Measurements from ENCODE around the gene SH2D3C. TPM values are rescaled to one million over a fixed set of nuclear protein-coding genes. Genes with fewer than 3 reads are reported as not detected.

Gene SH2D3C
- total RNA-seq, 2 experiments from 2014 or later: 30.3 to 35.2 TPM

GRCh38 chr9:127814619-127815511 is 36.4 kb upstream of the SH2D3C start:
- Mint-ChIP-seq H3K27me3 (no peaks in the 10 kb centered on the region), H3K4me3 (no peak overlapping the region), H3K9me3 (ENCODE audit: low read depth) (no peaks in the 10 kb centered on the region), H3K36me3 (ENCODE audit: low read depth) (peaks cover 32% of the 10 kb centered on the region), H3K27ac (no peak overlapping the region), H3K4me1 (no peaks in the 10 kb centered on the region)
- intact Hi-C loops (cut with DNase I, micrococcal nuclease): no loop called here
- ChIA-PET CTCF (interaction anchor here (0.6 kb wide), 2 partner anchors 166 to 557 kb away, joined by 3 read pairs; no protein-coding TSS in a partner anchor), POLR2A (interaction anchor here (0.6 to 0.7 kb wide), 2 partner anchors 242 to 252 kb away, joined by 3 to 8 read pairs; partner anchors contain the start of gene NAIF1)
- ATAC-seq (no peak), DNase-seq (no peak)

DNA sequence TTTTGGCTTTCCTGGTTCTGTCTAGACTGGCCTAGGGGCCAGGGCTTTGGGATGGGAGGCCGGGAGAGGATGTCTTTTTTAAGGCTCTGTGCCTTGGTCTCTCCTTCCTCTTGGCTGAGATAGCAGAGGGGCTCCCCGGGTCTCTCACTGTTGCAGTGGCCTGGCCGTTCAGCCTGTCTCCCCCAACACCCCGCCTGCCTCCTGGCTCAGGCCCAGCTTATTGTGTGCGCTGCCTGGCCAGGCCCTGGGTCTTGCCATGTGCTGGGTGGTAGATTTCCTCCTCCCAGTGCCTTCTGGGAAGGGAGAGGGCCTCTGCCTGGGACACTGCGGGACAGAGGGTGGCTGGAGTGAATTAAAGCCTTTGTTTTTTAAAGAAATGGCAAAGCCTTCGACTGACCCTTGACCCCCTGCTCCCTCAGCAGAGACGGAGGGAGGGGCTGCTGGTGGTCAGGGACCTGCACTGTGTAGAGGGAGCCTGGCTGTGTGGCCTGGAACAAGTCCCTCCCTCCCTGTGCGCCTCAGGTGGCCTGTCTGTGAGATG is 35.3 kb upstream of the SH2D3C start:
- Mint-ChIP-seq H3K27me3 (no peaks in the 10 kb centered on the region), H3K27ac (no peak overlapping the region), H3K36me3 (ENCODE audit: low read depth) (peaks cover 38% of the 10 kb centered on the region), H3K4me1 (no peaks in the 10 kb centered on the region), H3K9me3 (ENCODE audit: low read depth) (no peaks in the 10 kb centered on the region), H3K4me3 (no peak overlapping the region)
- POLR2A ChIA-PET: interaction anchor here (0.7 kb wide), 1 partner anchor 253 kb away, joined by 3 read pairs; the partner anchor contains the start of gene NAIF1
- ATAC-seq (no peak), DNase-seq (no peak)
- CTCF ChIA-PET: no interaction called here
- intact Hi-C loops (cut with DNase I, micrococcal nuclease): no loop called here

DNA sequence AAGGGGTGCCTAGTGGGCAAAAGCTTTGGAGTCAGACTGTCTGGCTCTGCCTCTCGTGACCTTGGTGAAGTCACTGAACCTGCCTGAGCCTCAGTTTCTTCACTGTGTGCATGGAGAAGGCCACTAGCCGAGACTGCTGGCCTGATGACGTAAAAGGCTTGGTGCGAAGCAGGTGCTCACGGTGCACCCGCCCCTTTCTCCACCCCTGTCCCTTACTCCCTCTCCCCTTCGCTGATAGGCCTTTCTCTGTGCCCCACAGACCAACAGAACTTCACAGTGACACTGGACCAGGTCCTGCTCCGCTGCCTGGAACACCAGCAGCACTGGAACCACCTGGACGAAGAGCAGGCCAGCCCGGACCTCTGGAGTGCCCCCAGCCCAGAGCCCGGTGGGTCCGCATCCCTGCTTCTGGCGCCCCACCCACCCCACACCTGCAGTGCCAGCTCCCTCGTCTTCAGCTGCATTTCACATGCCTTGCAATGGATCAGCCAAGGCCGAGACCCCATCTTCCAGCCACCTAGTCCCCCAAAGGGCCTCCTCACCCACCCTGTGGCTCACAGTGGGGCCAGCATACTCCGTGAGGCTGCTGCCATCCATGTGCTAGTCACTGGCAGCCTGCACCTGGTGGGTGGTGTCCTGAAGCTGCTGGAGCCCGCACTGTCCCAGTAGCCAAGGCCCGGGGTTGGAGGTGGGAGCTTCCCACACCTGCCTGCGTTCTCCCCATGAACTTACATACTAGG is 34.6 kb upstream of the SH2D3C start:
- ChIA-PET POLR2A (interaction anchor here (0.8 kb wide), 1 partner anchor 11 kb away, joined by 4 read pairs; no protein-coding TSS in a partner anchor), CTCF (interaction anchor here (0.6 kb wide), 1 partner anchor 376 kb away, joined by 4 read pairs; no protein-coding TSS in a partner anchor)
- Mint-ChIP-seq H3K27ac (no peak overlapping the region), H3K27me3 (no peaks in the 10 kb centered on the region), H3K9me3 (ENCODE audit: low read depth) (no peaks in the 10 kb centered on the region), H3K36me3 (ENCODE audit: low read depth) (peaks cover 33% of the 10 kb centered on the region), H3K4me3 (no peak overlapping the region), H3K4me1 (no peaks in the 10 kb centered on the region)
- intact Hi-C loops (cut with DNase I, micrococcal nuclease): no loop called here
- DNase-seq (no peak), ATAC-seq (no peak)

DNA sequence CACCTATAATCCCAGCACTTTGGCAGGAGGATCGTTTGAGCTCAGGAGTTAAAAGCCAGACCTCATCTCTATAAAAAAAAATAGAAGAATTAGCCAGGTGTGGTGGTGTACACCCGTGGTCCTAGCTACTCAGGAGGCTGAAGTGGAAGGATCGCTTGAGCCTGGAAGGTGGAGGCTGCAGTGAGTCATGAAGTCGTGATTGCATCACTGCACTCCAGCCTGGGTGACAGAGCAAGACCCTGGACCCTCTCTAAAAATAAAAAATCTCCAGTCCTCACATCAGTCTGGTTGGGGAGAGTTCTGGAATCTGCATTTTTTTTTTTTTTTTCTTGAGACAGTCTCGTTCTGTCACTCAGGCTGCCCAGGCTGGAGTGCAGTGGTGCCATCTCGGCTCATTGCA is 33.5 kb upstream of the SH2D3C start:
- Mint-ChIP-seq H3K4me1 (no peaks in the 10 kb centered on the region), H3K9me3 (ENCODE audit: low read depth) (no peaks in the 10 kb centered on the region), H3K36me3 (ENCODE audit: low read depth) (peaks cover 32% of the 10 kb centered on the region), H3K27me3 (no peaks in the 10 kb centered on the region), H3K27ac (no peak overlapping the region), H3K4me3 (no peak overlapping the region)
- POLR2A ChIA-PET: interaction anchor here (0.8 kb wide), 1 partner anchor 13 kb away, joined by 4 read pairs; no protein-coding TSS in a partner anchor
- DNase-seq (no peak), ATAC-seq (no peak)
- intact Hi-C loops (cut with DNase I, micrococcal nuclease): no loop called here
- CTCF ChIA-PET: interaction anchor here (0.6 to 1.1 kb wide), 3 partner anchors 16 to 377 kb away, joined by 3 to 5 read pairs (median 4); no protein-coding TSS in a partner anchor

DNA sequence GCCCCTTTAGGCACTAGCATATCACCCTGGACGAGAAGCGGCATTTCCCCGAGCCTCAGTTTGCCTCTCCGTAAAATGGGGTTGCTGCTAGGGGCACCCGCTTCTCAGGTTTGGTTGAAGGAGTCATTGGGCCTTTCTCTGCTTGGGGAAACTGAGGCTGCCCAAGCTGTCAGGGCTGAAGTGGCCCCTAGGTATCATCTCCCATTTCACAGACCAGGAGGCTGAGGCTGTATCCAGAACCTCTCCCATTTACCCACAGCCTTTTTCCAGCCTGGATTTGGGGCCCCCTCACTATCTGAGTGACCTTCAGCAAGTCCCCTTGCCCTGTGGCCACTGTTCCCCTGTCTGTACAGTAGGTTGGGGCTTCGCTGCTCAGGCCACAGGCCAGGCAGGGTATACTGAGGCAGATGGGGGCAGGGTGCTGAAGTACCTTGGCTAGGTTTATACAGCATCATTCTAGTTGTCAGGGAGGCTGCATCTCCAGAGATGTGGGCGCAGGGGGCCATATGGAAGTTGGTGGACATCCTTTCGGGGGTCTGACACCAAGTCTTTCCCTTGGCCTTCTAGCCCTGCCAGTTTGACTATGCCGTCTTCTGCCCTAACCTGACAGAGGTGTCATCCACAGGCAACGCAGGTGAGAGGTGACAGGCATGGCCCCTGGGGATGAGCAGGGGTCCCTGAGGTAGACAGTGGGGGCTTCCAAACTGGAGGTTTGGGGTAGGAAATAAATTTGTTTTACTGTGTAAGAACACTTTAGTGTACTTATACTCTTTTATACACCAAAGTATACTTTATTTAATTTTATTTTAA is 32.1 kb upstream of the SH2D3C start:
- no peak for ATAC-seq
- DNase-seq: no peak
- intact Hi-C loops (cut with DNase I, micrococcal nuclease): no loop called here
- H3K4me3 Mint-ChIP-seq: no peak overlapping the region
- no peaks in the 10 kb centered on the region for H3K27me3 Mint-ChIP-seq
- ChIA-PET CTCF (interaction anchor here (1.0 to 1.1 kb wide), 2 partner anchors 17 to 60 kb away, joined by 3 to 5 read pairs; no protein-coding TSS in a partner anchor), POLR2A (no interaction called here)
- H3K9me3 Mint-ChIP-seq (ENCODE audit: low read depth): no peaks in the 10 kb centered on the region
- peaks cover 3% of the 10 kb centered on the region for H3K4me1 Mint-ChIP-seq
- H3K36me3 Mint-ChIP-seq (ENCODE audit: low read depth): peaks cover 41% of the 10 kb centered on the region
- no peak overlapping the region for H3K27ac Mint-ChIP-seq

GRCh38 chr9:127809540-127810377 is 31.3 kb upstream of the SH2D3C start:
- Mint-ChIP-seq H3K27me3 (no peaks in the 10 kb centered on the region), H3K4me1 (peaks cover 3% of the 10 kb centered on the region), H3K9me3 (ENCODE audit: low read depth) (no peaks in the 10 kb centered on the region), H3K36me3 (ENCODE audit: low read depth) (peaks cover 41% of the 10 kb centered on the region), H3K4me3 (no peak overlapping the region), H3K27ac (no peak overlapping the region)
- ChIA-PET CTCF (interaction anchor here (1.6 kb wide), 1 partner anchor 8 kb away, joined by 4 read pairs; no protein-coding TSS in a partner anchor), POLR2A (no interaction called here)
- ATAC-seq: peak; percentile 37
- DNase-seq: peak; percentile 49
- intact Hi-C loops (cut with DNase I, micrococcal nuclease): no loop called here

GRCh38 chr9:127809002-127809539 is 30.6 kb upstream of the SH2D3C start:
- H3K4me3 Mint-ChIP-seq: no peak overlapping the region
- peak; percentile 33 for ATAC-seq
- peak; percentile 44 for DNase-seq
- no peaks in the 10 kb centered on the region for H3K27me3 Mint-ChIP-seq
- H3K27ac Mint-ChIP-seq: no peak overlapping the region
- intact Hi-C loops (cut with DNase I, micrococcal nuclease): no loop called here
- H3K4me1 Mint-ChIP-seq: peaks cover 10% of the 10 kb centered on the region
- CTCF ChIA-PET: interaction anchor here (0.6 to 1.6 kb wide), 3 partner anchors 9 to 89 kb away, joined by 3 to 4 read pairs (median 4); no protein-coding TSS in a partner anchor
- H3K9me3 Mint-ChIP-seq (ENCODE audit: low read depth): no peaks in the 10 kb centered on the region
- POLR2A ChIA-PET: no interaction called here
- peaks cover 43% of the 10 kb centered on the region for H3K36me3 Mint-ChIP-seq (ENCODE audit: low read depth)

GRCh38 chr9:127808347-127809001 is 30.0 kb upstream of the SH2D3C start:
- no peak for ATAC-seq
- H3K27ac Mint-ChIP-seq: no peak overlapping the region
- POLR2A ChIA-PET: no interaction called here
- CTCF ChIA-PET: interaction anchor here (0.6 to 1.6 kb wide), 3 partner anchors 10 to 90 kb away, joined by 3 to 4 read pairs (median 4); no protein-coding TSS in a partner anchor
- H3K36me3 Mint-ChIP-seq (ENCODE audit: low read depth): peaks cover 40% of the 10 kb centered on the region
- peaks cover 14% of the 10 kb centered on the region for H3K4me1 Mint-ChIP-seq
- intact Hi-C loops (cut with DNase I, micrococcal nuclease): no loop called here
- H3K4me3 Mint-ChIP-seq: no peak overlapping the region
- peak; percentile 4 for DNase-seq
- H3K27me3 Mint-ChIP-seq: no peaks in the 10 kb centered on the region
- H3K9me3 Mint-ChIP-seq (ENCODE audit: low read depth): no peaks in the 10 kb centered on the region

GRCh38 chr9:127806871-127807270 is 28.4 kb upstream of the SH2D3C start:
- POLR2A ChIA-PET: interaction anchor here (1.4 kb wide), 1 partner anchor 31 kb away, joined by 3 read pairs; no protein-coding TSS in a partner anchor
- CTCF ChIA-PET: no interaction called here
- intact Hi-C loops (cut with DNase I, micrococcal nuclease): no loop called here
- Mint-ChIP-seq H3K4me3 (no peak overlapping the region), H3K27ac (no peak overlapping the region), H3K36me3 (ENCODE audit: low read depth) (peaks cover 34% of the 10 kb centered on the region), H3K9me3 (ENCODE audit: low read depth) (no peaks in the 10 kb centered on the region), H3K4me1 (peaks cover 19% of the 10 kb centered on the region), H3K27me3 (no peaks in the 10 kb centered on the region)
- DNase-seq (no peak), ATAC-seq (no peak)

Measured in activated CD4-positive, alpha-beta T cell treated with anti-CD3 and anti-CD28 coated beads for 36 hours (primary cell).